Panc1 (cell line): ENCODE measurements around the gene TSC22D3. TPM values are rescaled to one million over a fixed set of nuclear protein-coding genes. Genes with fewer than 3 reads are reported as not detected.

Experiments used
- ATAC-seq: fragments of 200-7000 bp; cut with Tn5 transposase; 2 replicates; pipeline ENCODE4 v1.9.1; 2020; ENCODE audit warnings: mild to moderate bottlenecking, moderate library complexity
- BruUV-seq: library from RNA; stranded (reverse); fragments of 400-500 nt; replicated peaks from 2 replicates; lab custom pipeline; 2021; lab: Mats Ljungman, UMichigan
- CTCF ChIA-PET: fragments of 300-600 bp; sonication (Branson Sonifier 250); formaldehyde crosslinking; loops from one replicate; lab custom pipeline; 2022; ENCODE audit warnings: antibody characterized with exemption; lab: Charles Lee
- POLR2A ChIA-PET: fragments of 300-600 bp; sonication (Branson Sonifier 250); formaldehyde crosslinking; loops from one replicate; lab custom pipeline; 2022; ENCODE audit warnings: antibody characterized with exemption; lab: Charles Lee
- DNase-seq: peaks from one replicate; pipeline ENCODE4 v3.0.0-alpha.2; 2010; ENCODE audit warnings: low read depth, low spot score
- H3K27ac ChIP-seq: 2 replicates; pipeline ENCODE4 v1.5.1; 2011; ENCODE audit warnings: mild to moderate bottlenecking, low read length, inconsistent platforms
- H3K27me3 ChIP-seq: fragments of 200-500 bp; sonication (Bioruptor generic); 2 replicates; pipeline ENCODE4 v1.6.0; 2014; ENCODE audit warnings: low read length, inconsistent platforms; ENCODE audit not compliant: control insufficient read depth, insufficient read depth
- H3K36me3 ChIP-seq: fragments of 200-500 bp; sonication (Bioruptor generic); 2 replicates; pipeline ENCODE4 v1.5.1; 2014; ENCODE audit warnings: inconsistent platforms, mild to moderate bottlenecking, low read length, moderate library complexity; ENCODE audit not compliant: control insufficient read depth, insufficient read depth
- H3K4me1 ChIP-seq: 2 replicates; pipeline ENCODE4 v1.5.1; 2011; ENCODE audit warnings: inconsistent platforms, mild to moderate bottlenecking, low read length, moderate library complexity; ENCODE audit not compliant: control insufficient read depth, insufficient read depth
- H3K4me3 ChIP-seq, 2 experiments: 2 replicates each; pipeline ENCODE4 v1.5.1; 2011 to 2012; ENCODE audit warnings: low read depth in 2 of 2, low read length in 2 of 2, mild to moderate bottlenecking in 2 of 2, inconsistent platforms in 1 of 2, moderate library complexity in 1 of 2
- H3K9me3 ChIP-seq: fragments of 200-500 bp; sonication (Bioruptor generic); 2 replicates; pipeline ENCODE4 v1.5.1; 2014; ENCODE audit warnings: low read depth, mild to moderate bottlenecking, inconsistent platforms, low read length, moderate library complexity; ENCODE audit not compliant: control insufficient read depth, insufficient read depth
- POLR2AphosphoS5 ChIP-seq: IDR thresholded peaks from 2 replicates; pipeline ENCODE4 v1.6.1; 2012; ENCODE audit warnings: mild to moderate bottlenecking, low read depth, low read length, moderate library complexity
- SIN3A ChIP-seq: IDR thresholded peaks from 2 replicates; pipeline ENCODE4 v1.6.1; 2012; ENCODE audit warnings: low read depth, mild to moderate bottlenecking, low read length, moderate library complexity, borderline replicate concordance; ENCODE audit not compliant: insufficient read depth
- TCF7L2 ChIP-seq: IDR thresholded peaks from 2 replicates; pipeline ENCODE4 v1.6.1; 2011; ENCODE audit warnings: mild to moderate bottlenecking, low read depth, low read length, inconsistent platforms
- in situ Hi-C: cut with HindIII; loops from 2 replicates; pipeline ENCODE4 v1.10.0; 2016; ENCODE audit warnings: low sequenced_read_pairs, low pct_unique_long_range_greater_than_20kb
- intact Hi-C: fragments of 100-400 bp; cut with micrococcal nuclease; formaldehyde crosslinking; loops from one replicate; pipeline ENCODE4 v1.10.0; 2022; ENCODE audit not compliant: unreplicated experiment
- total RNA-seq: library from RNA; stranded (reverse); gene quantifications from one replicate; pipeline ENCODE4 v1.2.1, GENCODE V29; 2021; ENCODE audit not compliant: unreplicated experiment
- TF ChIP-seq, protein P1 (sequence below), 2 experiments: IDR thresholded peaks; 2 replicates each; pipeline ENCODE4 v1.6.1; 2011 to 2012; ENCODE audit warnings: low read depth in 2 of 2, control low read depth in 1 of 2, low read length in 1 of 2, mild to moderate bottlenecking in 1 of 2, moderate library complexity in 1 of 2; ENCODE audit not compliant: insufficient read depth in 1 of 2
- TF ChIP-seq, protein P2 (sequence below): fragments of 450-650 bp; IDR thresholded peaks from 2 replicates; pipeline ENCODE4 v1.5.1; 2017; ENCODE audit warnings: mild to moderate bottlenecking

TSC22D3 gene
- total RNA-seq, 1 experiment from 2014 or later: 7.2 TPM

DNA sequence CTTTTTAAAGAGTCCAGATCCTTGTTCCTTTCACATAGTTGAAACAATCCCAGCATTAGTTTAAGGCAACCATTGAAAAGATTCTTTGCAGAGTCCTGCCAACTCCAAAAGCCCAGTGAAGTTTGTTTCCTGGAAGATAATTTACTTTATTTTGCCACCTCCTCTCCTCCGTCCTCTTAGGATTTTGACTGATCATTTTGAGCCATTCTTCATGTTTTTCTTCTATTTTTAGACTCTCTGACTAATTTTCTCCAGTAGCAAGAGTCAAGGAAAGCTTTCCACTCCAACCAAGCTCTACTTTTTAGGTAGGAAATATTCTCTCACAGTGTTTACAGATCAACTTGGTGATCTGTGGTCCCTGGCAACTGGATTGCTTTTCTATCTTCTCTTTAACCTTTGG, 12.2 kb upstream of the TSC22D3 start:
- Histone ChIP-seq H3K4me3 (no peak overlapping the region), H3K4me1 (no peaks in the 10 kb centered on the region), H3K27ac (no peak overlapping the region), H3K27me3 (peaks cover 6% of the 10 kb centered on the region; the same call in 1 of the 2 replicates), H3K9me3 (no peaks in the 10 kb centered on the region), H3K36me3 (no peaks in the 10 kb centered on the region)
- intact Hi-C loops: loop anchor here (5.0 kb wide), 1 partner anchor 104 kb away; no protein-coding TSS in a partner anchor
- no peak for DNase-seq
- ATAC-seq: no peak
- CTCF ChIA-PET: no interaction called here
- in situ Hi-C loops: no loop called here
- TF ChIP-seq SIN3A (no peak), TCF7L2 (no peak), POLR2AphosphoS5 (no peak)
- TF ChIP-seq, protein P1, sequence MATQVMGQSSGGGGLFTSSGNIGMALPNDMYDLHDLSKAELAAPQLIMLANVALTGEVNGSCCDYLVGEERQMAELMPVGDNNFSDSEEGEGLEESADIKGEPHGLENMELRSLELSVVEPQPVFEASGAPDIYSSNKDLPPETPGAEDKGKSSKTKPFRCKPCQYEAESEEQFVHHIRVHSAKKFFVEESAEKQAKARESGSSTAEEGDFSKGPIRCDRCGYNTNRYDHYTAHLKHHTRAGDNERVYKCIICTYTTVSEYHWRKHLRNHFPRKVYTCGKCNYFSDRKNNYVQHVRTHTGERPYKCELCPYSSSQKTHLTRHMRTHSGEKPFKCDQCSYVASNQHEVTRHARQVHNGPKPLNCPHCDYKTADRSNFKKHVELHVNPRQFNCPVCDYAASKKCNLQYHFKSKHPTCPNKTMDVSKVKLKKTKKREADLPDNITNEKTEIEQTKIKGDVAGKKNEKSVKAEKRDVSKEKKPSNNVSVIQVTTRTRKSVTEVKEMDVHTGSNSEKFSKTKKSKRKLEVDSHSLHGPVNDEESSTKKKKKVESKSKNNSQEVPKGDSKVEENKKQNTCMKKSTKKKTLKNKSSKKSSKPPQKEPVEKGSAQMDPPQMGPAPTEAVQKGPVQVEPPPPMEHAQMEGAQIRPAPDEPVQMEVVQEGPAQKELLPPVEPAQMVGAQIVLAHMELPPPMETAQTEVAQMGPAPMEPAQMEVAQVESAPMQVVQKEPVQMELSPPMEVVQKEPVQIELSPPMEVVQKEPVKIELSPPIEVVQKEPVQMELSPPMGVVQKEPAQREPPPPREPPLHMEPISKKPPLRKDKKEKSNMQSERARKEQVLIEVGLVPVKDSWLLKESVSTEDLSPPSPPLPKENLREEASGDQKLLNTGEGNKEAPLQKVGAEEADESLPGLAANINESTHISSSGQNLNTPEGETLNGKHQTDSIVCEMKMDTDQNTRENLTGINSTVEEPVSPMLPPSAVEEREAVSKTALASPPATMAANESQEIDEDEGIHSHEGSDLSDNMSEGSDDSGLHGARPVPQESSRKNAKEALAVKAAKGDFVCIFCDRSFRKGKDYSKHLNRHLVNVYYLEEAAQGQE (IDR thresholded peaks at IDR 0.05; ENCODE audit: insufficient read depth in 1 of 2, low read depth in 2 of 2, low read length in 1 of 2): no peak
- TF ChIP-seq, protein P2, sequence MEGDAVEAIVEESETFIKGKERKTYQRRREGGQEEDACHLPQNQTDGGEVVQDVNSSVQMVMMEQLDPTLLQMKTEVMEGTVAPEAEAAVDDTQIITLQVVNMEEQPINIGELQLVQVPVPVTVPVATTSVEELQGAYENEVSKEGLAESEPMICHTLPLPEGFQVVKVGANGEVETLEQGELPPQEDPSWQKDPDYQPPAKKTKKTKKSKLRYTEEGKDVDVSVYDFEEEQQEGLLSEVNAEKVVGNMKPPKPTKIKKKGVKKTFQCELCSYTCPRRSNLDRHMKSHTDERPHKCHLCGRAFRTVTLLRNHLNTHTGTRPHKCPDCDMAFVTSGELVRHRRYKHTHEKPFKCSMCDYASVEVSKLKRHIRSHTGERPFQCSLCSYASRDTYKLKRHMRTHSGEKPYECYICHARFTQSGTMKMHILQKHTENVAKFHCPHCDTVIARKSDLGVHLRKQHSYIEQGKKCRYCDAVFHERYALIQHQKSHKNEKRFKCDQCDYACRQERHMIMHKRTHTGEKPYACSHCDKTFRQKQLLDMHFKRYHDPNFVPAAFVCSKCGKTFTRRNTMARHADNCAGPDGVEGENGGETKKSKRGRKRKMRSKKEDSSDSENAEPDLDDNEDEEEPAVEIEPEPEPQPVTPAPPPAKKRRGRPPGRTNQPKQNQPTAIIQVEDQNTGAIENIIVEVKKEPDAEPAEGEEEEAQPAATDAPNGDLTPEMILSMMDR: no peak
- POLR2A ChIA-PET: no interaction called here
- no TSS peak for BruUV-seq

DNA sequence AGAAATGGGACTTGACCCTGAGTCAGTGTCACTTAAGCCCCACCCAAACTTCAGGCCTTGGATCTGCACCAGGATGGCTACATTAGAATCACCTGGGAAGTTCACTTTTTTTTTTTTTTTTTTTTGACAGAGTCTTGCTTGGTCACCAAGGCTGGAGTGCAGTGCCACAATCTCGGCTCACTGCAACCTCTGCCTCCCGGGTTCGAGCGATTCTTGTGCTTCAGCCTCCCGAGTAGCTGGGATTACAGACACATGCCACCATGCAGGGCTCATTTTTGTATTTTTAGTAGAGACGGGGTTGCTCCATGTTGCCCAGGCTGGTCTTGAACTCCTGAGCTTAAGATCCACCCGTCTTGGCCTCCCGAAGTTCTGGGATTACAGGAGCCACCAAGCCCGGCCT, 4.9 kb upstream of the TSC22D3 start:
- no peak overlapping the region for H3K27ac ChIP-seq
- POLR2A ChIA-PET: no interaction called here
- ATAC-seq (no peak), DNase-seq (no peak)
- no peaks in the 10 kb centered on the region for H3K9me3 ChIP-seq
- H3K36me3 ChIP-seq: no peaks in the 10 kb centered on the region
- no TSS peak for BruUV-seq
- CTCF ChIA-PET: interaction anchor here (0.7 kb wide), 3 partner anchors 10 to 301 kb away, joined by 4 to 9 read pairs (median 5); no protein-coding TSS in a partner anchor
- peaks cover 2% of the 10 kb centered on the region; the same call in 1 of the 2 replicates for H3K27me3 ChIP-seq
- TF ChIP-seq, protein P1 (IDR thresholded peaks at IDR 0.05; ENCODE audit: insufficient read depth in 1 of 2, low read depth in 2 of 2, low read length in 1 of 2): no peak
- TF ChIP-seq, protein P2: no peak
- TF ChIP-seq TCF7L2: no peak
- TF ChIP-seq SIN3A: no peak
- TF ChIP-seq POLR2AphosphoS5: no peak
- no peak overlapping the region for H3K4me3 ChIP-seq
- peaks cover 7% of the 10 kb centered on the region for H3K4me1 ChIP-seq
- in situ Hi-C loops (no loop called here), intact Hi-C loops (no loop called here)
